Progenitor cell of endocrine pancreas (in vitro differentiated cells): ENCODE results near the gene LCE4A. TPM values are rescaled to one million over a fixed set of nuclear protein-coding genes. Genes with fewer than 3 reads are reported as not detected.

Source experiments
- DNase-seq: peaks from one replicate; pipeline ENCODE4 v3.0.0; 2021; ENCODE audit warnings: low spot score; ENCODE audit not compliant: unreplicated experiment
- H3K27ac Mint-ChIP-seq: 2 replicates; pipeline ENCODE4 v1.8.0; 2021; ENCODE audit warnings: mild to moderate bottlenecking, moderate library complexity, mixed read lengths
- H3K27me3 Mint-ChIP-seq: 2 replicates; pipeline ENCODE4 v1.8.0; 2021; ENCODE audit warnings: mixed read lengths
- H3K36me3 Mint-ChIP-seq: 2 replicates; pipeline ENCODE4 v1.8.0; 2022; ENCODE audit warnings: mixed read lengths; ENCODE audit not compliant: insufficient read depth
- H3K4me1 Mint-ChIP-seq: 2 replicates; pipeline ENCODE4 v1.8.0; 2021; ENCODE audit warnings: low read depth, mixed read lengths
- H3K4me3 Mint-ChIP-seq: 2 replicates; pipeline ENCODE4 v1.8.0; 2021; ENCODE audit warnings: low read depth, mild to moderate bottlenecking, moderate library complexity, mixed read lengths
- H3K9me3 Mint-ChIP-seq: 2 replicates; pipeline ENCODE4 v1.8.0; 2021; ENCODE audit warnings: low read depth, mixed read lengths
- total RNA-seq: library from RNA; stranded (reverse); gene quantifications from 2 replicates; pipeline ENCODE4 v1.2.1, GENCODE V29; 2021
- TF ChIP-seq, protein P1 (sequence below): fragments of 200-600 bp; sonication (generic); IDR thresholded peaks from one replicate; pipeline ENCODE4 v1.5.0; 2021; ENCODE audit warnings: antibody characterized with exemption, mild to moderate bottlenecking; ENCODE audit not compliant: unreplicated experiment

The LCE4A gene
- total RNA-seq, 1 donor from 2014 or later, result not detected

DNA sequence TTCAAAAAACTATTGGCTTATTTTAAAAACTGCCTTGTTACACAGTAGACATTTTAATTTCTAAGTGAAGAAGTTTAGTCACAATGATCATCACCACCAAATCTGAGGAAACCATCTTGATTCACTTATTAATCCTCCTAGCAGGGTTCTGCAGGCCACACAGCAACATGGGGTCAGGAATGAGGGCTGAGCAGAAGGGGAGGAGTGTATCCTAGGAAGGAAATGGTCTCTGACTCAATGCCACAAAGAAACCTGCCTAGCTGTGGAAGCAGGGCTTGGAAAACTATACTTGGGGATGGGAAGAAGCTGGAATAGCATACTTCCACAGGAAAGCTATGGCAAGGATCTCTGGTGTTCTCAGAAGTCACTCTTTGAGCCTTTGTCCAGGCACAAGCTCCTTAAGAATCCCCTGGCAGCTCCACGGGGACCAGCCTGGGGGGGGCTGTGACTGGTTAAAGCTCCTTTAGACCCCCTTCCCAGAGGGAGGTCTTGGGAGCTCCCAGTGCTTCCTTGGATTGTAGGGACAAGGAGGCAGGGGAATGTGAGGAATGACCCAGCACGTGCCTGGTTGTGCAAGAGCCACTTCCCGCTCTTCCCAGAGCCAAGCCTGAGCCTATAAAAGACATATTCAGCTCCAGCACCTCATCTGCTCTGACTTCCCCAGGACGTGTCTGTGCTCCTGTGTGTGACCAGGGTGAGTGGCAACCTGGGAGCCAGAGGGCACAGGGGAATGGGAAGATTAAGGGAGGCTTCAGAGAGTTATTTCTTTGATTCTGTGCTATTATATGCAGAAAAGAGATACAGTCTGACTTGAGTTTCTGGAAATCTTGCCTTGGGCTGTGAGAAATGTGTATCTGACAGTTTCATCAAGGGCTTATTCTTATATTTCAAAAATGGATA is 10.0 kb upstream of the LCE4A start, which contains the start of gene LCE2A:
LCE2A (plus strand) TSS at position 645 of the 900 bp plus-strand sequence. CDS start 557 bp downstream, outside the sequence.
- peaks cover 1% of the 10 kb centered on the region for H3K36me3 Mint-ChIP-seq
- H3K4me3 Mint-ChIP-seq, result no peak within 1 kb of the TSS
- TF ChIP-seq, protein P1, sequence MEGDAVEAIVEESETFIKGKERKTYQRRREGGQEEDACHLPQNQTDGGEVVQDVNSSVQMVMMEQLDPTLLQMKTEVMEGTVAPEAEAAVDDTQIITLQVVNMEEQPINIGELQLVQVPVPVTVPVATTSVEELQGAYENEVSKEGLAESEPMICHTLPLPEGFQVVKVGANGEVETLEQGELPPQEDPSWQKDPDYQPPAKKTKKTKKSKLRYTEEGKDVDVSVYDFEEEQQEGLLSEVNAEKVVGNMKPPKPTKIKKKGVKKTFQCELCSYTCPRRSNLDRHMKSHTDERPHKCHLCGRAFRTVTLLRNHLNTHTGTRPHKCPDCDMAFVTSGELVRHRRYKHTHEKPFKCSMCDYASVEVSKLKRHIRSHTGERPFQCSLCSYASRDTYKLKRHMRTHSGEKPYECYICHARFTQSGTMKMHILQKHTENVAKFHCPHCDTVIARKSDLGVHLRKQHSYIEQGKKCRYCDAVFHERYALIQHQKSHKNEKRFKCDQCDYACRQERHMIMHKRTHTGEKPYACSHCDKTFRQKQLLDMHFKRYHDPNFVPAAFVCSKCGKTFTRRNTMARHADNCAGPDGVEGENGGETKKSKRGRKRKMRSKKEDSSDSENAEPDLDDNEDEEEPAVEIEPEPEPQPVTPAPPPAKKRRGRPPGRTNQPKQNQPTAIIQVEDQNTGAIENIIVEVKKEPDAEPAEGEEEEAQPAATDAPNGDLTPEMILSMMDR, result no peak
- H3K4me1 Mint-ChIP-seq, result no peaks in the 10 kb centered on the region
- H3K27me3 Mint-ChIP-seq, result no peaks in the 10 kb centered on the region
- DNase-seq, result no peak
- H3K27ac Mint-ChIP-seq, result no peak within 1 kb of the TSS
- peaks cover 63% of the 10 kb centered on the region for H3K9me3 Mint-ChIP-seq

- TF ChIP-seq, protein P1, result no peak
- Mint-ChIP-seq H3K36me3 (peaks cover 1% of the 10 kb centered on the region), H3K4me3 (no peak overlapping the region), H3K4me1 (no peaks in the 10 kb centered on the region), H3K9me3 (peaks cover 67% of the 10 kb centered on the region), H3K27me3 (no peaks in the 10 kb centered on the region), H3K27ac (no peak overlapping the region)
- DNase-seq, result no peak
Measured at GRCh38 chr1:152699746-152700145, 8.2 kb upstream of the LCE4A start.

GRCh38 chr1:152718238-152718637 is 10.3 kb downstream of the LCE4A start:
- no peak for DNase-seq
- H3K4me1 Mint-ChIP-seq, result no peaks in the 10 kb centered on the region
- TF ChIP-seq, protein P1, result no peak
- H3K36me3 Mint-ChIP-seq, result no peaks in the 10 kb centered on the region
- no peak overlapping the region for H3K4me3 Mint-ChIP-seq
- H3K9me3 Mint-ChIP-seq, result peaks cover 77% of the 10 kb centered on the region
- H3K27ac Mint-ChIP-seq, result no peak overlapping the region
- no peaks in the 10 kb centered on the region for H3K27me3 Mint-ChIP-seq

DNA sequence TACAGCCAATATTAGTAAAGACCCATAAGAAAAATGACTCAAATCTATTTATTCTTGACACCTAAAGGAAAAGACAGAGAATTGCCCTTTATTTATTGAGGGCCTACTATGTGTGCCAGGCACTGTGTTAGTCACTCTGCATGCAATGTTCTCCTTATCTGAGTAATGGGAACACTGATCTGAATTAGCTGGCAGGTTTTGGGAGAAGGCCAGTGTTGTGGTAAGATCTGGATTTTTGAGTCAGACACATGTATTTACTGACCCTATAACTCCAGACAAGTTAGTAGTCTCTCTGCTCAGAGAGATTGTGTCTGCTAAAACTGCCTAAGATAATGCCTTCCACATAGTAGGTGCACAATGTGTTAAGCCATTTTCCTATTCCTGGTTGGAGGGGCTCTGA is 17.3 kb downstream of the LCE4A start:
- no peaks in the 10 kb centered on the region for H3K4me1 Mint-ChIP-seq
- no peaks in the 10 kb centered on the region for H3K27me3 Mint-ChIP-seq
- no peaks in the 10 kb centered on the region for H3K36me3 Mint-ChIP-seq
- H3K4me3 Mint-ChIP-seq, result no peak overlapping the region
- TF ChIP-seq, protein P1, result no peak
- peaks cover 58% of the 10 kb centered on the region for H3K9me3 Mint-ChIP-seq
- no peak overlapping the region for H3K27ac Mint-ChIP-seq
- DNase-seq, result no peak

DNA sequence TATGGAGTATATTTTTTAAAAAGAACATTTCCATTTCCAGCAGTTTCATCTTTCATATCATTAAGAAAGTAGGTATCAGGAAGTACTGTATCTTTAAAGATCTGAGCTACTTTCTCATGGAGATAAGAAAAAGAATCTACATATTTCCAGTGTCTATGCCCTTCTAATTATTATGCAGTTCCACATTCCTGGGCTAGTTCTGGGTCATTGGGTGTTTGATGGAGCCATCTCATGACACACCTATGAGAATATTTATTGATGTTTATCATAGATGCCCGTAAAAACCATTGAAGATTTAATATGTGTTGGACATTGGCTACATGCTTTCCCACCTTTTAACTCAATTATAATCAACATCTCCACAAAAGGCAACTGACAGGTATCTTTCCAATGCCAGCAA is 21.0 kb downstream of the LCE4A start:
- no peaks in the 10 kb centered on the region for H3K36me3 Mint-ChIP-seq
- TF ChIP-seq, protein P1, result no peak
- peaks cover 53% of the 10 kb centered on the region for H3K9me3 Mint-ChIP-seq
- no peaks in the 10 kb centered on the region for H3K4me1 Mint-ChIP-seq
- no peak overlapping the region for H3K27ac Mint-ChIP-seq
- DNase-seq, result no peak
- no peak overlapping the region for H3K4me3 Mint-ChIP-seq
- no peaks in the 10 kb centered on the region for H3K27me3 Mint-ChIP-seq
